Jurkat, Clone E6-1 (cell line): ENCODE data around the gene SPTBN4.
A peak's percentile ranks its signal among the peaks of the same experiment; 100 is the strongest.
"Not testable (repeated sequence)": the region's sequence is repeated elsewhere in the genome, so short reads cannot be mapped to it uniquely, and the experiment has no call there.

Experiments used
- DNase-seq: peaks from one replicate; pipeline ENCODE4 v3.0.0-alpha.2; 2011; ENCODE audit warnings: low read depth, low spot score
- H3K4me3 ChIP-seq: 2 replicates; pipeline ENCODE4 v1.5.1; 2011; ENCODE audit warnings: mild to moderate bottlenecking, low read length, control low read depth, moderate library complexity

SPTBN4 gene

GRCh38 chr19:40575326-40575725, 108.5 kb downstream of the SPTBN4 start:
- DNase-seq, result no peak
- H3K4me3 ChIP-seq, result no peak overlapping the region

DNA sequence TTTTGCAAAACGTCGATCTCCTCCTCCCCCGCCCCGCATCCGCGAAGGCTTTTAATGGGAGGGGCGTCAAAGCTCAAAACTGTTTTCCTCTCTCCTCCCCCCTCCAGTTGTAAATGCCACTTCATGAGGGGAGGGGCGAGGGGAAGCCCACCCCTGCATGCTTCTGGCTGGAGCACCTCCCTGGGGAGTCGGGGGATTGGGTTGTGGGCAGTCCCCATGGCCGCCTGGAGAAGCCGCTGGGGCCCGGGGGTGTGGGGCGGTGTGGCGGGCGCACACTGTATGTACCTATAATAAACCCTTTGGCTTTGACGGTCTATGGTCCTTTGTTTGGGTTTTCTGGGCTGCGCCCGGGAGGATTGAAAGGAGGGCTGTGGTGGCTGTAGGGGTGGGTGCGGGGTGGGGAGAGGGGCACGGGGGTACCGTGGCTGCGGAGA, 109.4 kb downstream of the SPTBN4 start:
- no peak for DNase-seq
- H3K4me3 ChIP-seq, result peak overlapping the region; percentile 85

- H3K4me3 ChIP-seq, result peak within 1 kb of the TSS; percentile 85
- peak; percentile 94 for DNase-seq
Measured at GRCh38 chr19:40576585-40577451, 110.0 kb downstream of the SPTBN4 start, which contains the start of gene SHKBP1. Gene SHKBP1 (plus strand): TSS chr19:40576873. CDS start chr19:40576900, 27 bp downstream.

DNA sequence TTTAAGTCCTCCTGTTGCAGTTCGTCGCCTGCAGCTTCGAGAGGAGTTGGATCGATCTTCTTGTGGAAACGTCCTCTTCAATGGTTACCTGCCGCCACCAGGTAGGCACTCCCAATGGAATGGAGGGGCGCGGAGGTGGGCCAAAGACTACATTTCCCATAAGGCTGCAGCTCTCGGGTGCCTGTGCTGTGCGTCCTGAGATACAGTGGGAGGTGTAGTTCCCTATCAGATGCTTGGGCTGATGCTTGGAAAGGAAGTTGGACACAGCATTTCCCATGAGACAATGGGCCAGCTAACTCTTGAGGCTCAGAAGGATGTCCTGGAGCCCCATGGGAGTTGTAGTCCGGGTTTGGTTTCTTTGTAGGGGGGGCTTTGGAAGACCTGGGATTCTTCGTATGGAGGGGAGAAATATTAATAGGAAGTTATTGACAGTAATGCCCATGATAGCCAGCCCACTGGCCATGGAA, 111.7 kb downstream of the SPTBN4 start:
- no peak overlapping the region for H3K4me3 ChIP-seq
- DNase-seq, result no peak

GRCh38 chr19:40580619-40581018, 113.8 kb downstream of the SPTBN4 start:
- no peak overlapping the region for H3K4me3 ChIP-seq
- DNase-seq, result no peak

DNA sequence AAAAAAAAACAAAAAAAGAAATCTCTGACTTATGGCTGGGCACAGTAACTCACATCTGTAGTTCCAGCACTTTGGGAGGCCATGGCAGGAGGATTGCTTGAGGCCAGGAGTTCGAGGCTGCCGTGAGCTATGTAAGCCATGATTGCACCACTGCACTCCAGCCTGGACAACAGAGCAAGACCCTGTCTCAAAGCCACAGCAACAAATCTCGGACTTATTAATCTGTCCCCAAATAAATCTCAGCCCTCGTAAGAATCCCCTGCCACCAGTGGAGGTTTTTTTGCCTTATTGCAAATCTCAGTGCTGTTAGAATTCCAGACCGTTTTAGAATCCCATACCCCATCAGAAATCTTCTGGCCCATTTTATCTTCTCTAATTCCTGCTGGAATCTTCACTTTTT, 114.7 kb downstream of the SPTBN4 start:
- no peak overlapping the region for H3K4me3 ChIP-seq
- DNase-seq, result no peak

DNA sequence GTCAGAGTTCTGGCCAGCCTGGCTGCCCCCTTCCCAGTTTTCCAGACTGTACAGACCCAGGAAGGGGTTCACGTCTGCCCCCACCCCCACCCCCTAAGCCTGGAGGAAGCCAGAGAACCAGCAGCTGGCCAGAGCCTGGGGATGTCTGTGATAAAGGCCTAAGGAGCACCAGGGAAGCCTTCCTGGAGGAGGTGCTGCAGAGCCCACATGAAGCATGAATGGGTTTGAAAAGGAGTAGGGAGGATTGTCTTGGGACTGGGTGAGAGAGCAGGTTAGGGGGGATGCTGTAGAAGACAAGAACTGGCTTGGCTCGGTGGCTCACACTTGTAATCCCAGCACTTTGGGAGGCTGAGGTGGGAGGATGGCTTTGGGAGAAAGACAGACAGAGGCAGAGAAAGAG, 115.7 kb downstream of the SPTBN4 start:
- no peak overlapping the region for H3K4me3 ChIP-seq
- DNase-seq, result no peak

- no peak for DNase-seq
- H3K4me3 ChIP-seq, result no peak overlapping the region
Measured at GRCh38 chr19:40583283-40583682, 116.5 kb downstream of the SPTBN4 start.

- no peak for DNase-seq
- no peak overlapping the region for H3K4me3 ChIP-seq
Measured at GRCh38 chr19:40584007-40584406, 117.2 kb downstream of the SPTBN4 start.

DNA sequence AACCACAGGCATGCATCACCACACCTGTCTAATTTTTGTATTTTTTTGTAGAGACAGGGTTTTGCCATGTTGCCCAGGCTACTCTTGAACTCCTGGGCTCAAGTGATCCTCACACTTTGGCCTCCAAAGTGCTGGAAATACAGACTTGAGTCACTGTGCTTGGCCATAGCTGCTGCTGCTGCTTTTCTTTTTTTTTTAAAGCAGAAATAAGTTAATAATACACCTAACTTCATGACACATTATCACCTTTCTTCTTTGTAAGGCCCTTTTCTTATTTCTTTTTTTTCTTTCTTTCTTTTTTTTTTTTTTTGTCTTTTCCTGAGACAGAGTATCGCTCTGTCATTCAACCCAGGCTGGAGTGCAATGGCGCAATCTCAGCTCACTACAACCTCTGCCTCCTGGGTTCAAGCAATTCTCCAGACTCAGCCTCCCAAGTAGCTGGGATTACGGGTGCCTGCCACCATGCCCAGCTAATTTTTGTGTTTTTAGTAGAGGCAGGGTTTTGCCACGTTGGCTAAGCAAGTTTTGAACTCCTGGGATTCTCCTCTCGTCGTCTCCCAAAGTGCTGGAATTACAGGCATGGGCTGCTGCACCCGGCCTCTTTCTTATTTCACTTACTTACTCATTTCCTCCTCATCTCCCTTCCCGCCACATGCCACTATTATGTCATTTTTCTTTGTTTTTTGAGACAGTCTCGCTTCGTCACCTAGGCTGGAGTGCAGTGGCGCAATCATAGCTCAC, 118.6 kb downstream of the SPTBN4 start:
- H3K4me3 ChIP-seq, result no peak overlapping the region
- no peak for DNase-seq

- no peak overlapping the region for H3K4me3 ChIP-seq
- no peak for DNase-seq
Measured at GRCh38 chr19:40585982-40586422, 119.2 kb downstream of the SPTBN4 start.

DNA sequence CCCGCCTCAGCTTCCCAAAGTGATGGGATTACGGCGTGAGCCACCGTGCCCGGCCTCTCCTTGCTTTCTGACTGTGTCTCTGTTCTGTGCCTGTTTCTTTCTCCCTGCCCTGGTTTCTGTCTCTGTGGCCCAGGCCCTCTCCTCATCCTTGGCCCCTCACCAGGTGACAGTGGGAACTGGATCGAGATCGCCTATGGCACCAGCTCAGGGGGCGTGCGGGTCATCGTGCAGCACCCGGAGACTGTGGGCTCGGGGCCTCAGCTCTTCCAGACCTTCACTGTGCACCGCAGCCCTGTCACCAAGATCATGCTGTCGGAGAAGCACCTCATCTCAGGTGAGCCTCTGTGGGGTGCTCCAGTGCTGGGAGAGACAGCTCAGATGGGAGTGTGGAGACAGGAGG, 119.8 kb downstream of the SPTBN4 start:
- DNase-seq, result no peak
- no peak overlapping the region for H3K4me3 ChIP-seq

DNA sequence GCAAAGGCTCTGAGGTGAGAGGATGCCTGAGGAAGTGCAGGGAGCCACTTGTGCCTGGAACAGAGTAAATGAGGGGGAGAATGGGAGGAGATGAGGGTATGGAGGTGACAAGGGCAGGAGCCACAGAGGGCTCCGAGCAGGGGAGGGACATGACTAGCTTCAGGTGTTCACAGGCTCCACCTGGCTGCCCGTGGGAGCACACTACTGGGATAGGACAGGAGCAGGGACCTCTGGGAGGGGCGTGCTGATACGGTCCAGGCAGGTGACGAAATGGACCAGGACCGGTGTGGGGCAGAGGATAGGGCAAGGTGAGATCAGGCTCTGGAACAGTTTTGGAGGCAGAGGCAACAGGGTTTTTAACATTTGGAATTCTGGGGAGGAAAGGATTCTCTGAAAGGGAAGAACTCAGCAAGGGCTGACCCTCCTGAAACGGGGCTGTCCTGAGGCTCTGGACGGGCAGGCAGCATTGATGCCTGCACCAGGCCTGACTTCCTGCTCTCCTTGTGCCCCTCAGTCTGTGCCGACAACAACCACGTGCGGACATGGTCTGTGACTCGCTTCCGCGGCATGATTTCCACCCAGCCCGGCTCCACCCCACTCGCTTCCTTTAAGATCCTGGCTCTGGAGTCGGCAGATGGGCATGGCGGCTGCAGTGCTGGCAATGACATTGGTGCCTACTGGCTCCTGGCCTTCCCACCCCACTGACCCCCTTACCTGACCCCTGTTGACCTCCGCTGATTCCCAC, 121.5 kb downstream of the SPTBN4 start:
- DNase-seq, result no peak
- no peak overlapping the region for H3K4me3 ChIP-seq

- no peak overlapping the region for H3K4me3 ChIP-seq
- no peak for DNase-seq
Measured at GRCh38 chr19:40588926-40589569, 122.2 kb downstream of the SPTBN4 start.

DNA sequence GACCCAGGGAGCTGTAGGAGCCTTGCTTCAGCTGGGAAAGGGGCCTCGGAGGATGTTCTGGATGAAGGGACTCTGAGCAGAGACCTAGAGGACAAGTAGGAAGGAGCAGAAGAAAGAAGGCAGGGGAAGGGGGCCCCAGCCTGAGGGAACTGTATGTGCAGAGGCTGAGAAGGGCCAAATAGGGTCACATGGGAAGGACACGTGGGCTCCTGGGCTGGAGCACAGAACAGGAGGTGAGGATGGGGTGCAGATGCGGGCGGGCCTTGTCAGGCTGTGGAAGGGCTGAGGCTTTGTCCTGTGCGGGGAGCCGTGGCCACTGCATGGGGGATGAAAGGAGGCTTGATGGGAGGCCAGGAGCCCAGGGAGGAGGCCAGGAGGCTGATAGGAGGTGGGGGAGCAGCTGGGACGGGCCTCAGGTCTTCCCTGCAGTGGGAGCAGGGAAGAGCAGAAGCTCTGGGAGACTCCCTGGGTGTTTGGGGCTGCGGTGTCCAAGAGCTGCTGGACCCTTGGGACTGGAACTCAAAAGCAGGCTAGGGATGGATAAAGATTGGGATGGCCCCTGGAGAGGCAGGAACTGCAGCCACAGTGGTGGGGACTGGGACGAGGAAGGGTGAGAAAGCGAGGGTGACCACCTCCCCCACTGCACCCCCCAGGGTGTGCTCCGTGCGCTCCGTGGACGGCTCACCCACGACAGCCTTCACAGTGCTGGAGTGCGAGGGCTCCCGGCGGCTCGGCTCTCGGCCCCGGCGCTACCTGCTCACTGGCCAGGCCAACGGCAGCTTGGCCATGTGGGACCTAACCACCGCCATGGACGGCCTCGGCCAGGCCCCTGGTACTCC, 123.0 kb downstream of the SPTBN4 start:
- DNase-seq, result no peak
- no peak overlapping the region for H3K4me3 ChIP-seq

DNA sequence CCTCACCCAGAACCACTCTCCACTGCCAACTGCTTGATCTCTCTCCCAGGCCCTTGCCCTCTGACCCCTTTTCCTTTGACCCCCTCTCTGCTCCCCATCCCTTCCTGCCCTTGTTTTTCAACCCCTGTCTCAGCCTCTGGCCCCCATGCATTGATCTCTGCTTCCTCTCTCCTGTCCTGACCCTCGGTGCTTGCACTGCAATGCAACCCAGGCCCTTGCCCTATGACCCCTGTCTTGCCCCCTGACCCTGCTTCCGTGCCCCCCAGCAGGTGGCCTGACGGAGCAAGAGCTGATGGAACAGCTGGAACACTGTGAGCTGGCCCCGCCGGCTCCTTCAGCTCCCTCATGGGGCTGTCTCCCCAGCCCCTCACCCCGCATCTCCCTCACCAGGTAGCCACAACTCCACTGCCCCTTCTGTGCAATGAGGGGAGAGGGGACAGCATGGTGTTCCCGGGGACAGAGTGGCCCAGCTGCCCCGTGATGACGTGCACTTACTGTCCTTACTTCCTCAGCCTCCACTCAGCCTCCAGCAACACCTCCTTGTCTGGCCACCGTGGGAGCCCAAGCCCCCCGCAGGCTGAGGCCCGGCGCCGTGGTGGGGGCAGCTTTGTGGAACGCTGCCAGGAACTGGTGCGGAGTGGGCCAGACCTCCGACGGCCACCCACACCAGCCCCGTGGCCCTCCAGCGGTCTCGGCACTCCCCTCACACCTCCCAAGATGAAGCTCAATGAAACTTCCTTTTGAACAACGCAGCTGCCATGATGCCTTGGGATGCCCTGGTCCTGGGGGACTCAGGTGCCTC, 123.9 kb downstream of the SPTBN4 start:
- no peak overlapping the region for H3K4me3 ChIP-seq
- no peak for DNase-seq

GRCh38 chr19:40591724-40592123, 124.9 kb downstream of the SPTBN4 start:
- not testable (repeated sequence) for DNase-seq, H3K4me3 ChIP-seq
